Effector CD4-positive, alpha-beta T cell (primary cell): Measurements from ENCODE around the gene ARHGAP45.
A peak's percentile ranks its signal among the peaks of the same experiment; 100 is the strongest.

ENCODE experiments used
- DNase-seq: peaks from one replicate; pipeline ENCODE4 v3.0.0-alpha.2; 2020

ARHGAP45 gene

GRCh38 chr19:1054102-1055027 is 12.6 kb upstream of the ARHGAP45 start:
- no peak for DNase-seq

- no peak for DNase-seq
These were observed 11.9 kb upstream of the ARHGAP45 start for GRCh38 chr19:1055028-1055425.

GRCh38 chr19:1055886-1056620 is 10.9 kb upstream of the ARHGAP45 start:
- no peak for DNase-seq

GRCh38 chr19:1057176-1057855 is 9.7 kb upstream of the ARHGAP45 start:
- DNase-seq = no peak

GRCh38 chr19:1058112-1058511 is 8.9 kb upstream of the ARHGAP45 start:
- no peak for DNase-seq

- no peak for DNase-seq
These were observed 6.3 kb upstream of the ARHGAP45 start for GRCh38 chr19:1060689-1061088.

- DNase-seq = no peak
These were observed 5.0 kb upstream of the ARHGAP45 start for GRCh38 chr19:1061987-1062386.

GRCh38 chr19:1062387-1063029 is 4.5 kb upstream of the ARHGAP45 start:
- DNase-seq = no peak

- peak; percentile 58 for DNase-seq
These were observed 3.7 kb upstream of the ARHGAP45 start for GRCh38 chr19:1063030-1063908.

GRCh38 chr19:1063909-1064660 is 2.9 kb upstream of the ARHGAP45 start:
- no peak for DNase-seq

- DNase-seq = peak; percentile 61
These were observed 2.0 kb upstream of the ARHGAP45 start for GRCh38 chr19:1064661-1065605.

- DNase-seq = no peak
These were observed 1.3 kb upstream of the ARHGAP45 start for GRCh38 chr19:1065606-1066109.

GRCh38 chr19:1066251-1066747 is 668 bp upstream of the ARHGAP45 start:
- DNase-seq = no peak

- DNase-seq = peak; percentile 74
These were observed 482 bp downstream of the ARHGAP45 start for GRCh38 chr19:1067341-1067957.

- DNase-seq = peak; percentile 52
These were observed 1.3 kb downstream of the ARHGAP45 start for GRCh38 chr19:1068009-1069001.

GRCh38 chr19:1069009-1069779 is 2.2 kb downstream of the ARHGAP45 start:
- DNase-seq = peak; percentile 66

GRCh38 chr19:1070576-1070930 is 3.6 kb downstream of the ARHGAP45 start:
- no peak for DNase-seq
